ENCODE results near the gene NUP62.
A peak's percentile ranks its signal among the peaks of the same experiment; 100 is the strongest.
"Not testable (repeated sequence)": the region's sequence is repeated elsewhere in the genome, so short reads cannot be mapped to it uniquely, and the experiment has no call there.

Gene NUP62

DNA sequence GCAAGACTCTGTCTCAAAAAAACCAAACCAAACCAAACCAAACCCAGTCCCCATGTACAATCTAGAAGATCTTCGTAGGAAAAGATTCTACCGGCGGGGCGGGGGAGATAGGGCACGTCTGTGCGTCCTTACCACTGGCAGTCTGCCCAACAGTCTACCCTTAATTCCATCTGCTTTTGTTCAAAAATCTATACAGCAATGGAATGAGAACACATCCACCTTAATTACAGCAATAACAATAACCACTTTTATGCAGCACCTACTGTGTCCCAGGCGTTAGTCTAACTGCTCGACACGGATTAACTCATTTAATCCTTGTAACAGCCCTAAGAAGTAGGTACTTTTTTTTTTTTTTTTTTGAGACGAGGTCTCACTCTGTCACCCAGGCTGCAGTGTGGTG, 2.8 kb downstream of the NUP62 start:
- DNase-seq: no peak
- CTCF ChIA-PET: no interaction called here
- Mint-ChIP-seq H3K27me3 (peaks cover 15% of the 10 kb centered on the region), H3K36me3 (peaks cover 46% of the 10 kb centered on the region), H3K27ac (no peak overlapping the region), H3K9me3 (peaks cover 3% of the 10 kb centered on the region), H3K4me3 (no peak overlapping the region), H3K4me1 (peaks cover 62% of the 10 kb centered on the region)

DNA sequence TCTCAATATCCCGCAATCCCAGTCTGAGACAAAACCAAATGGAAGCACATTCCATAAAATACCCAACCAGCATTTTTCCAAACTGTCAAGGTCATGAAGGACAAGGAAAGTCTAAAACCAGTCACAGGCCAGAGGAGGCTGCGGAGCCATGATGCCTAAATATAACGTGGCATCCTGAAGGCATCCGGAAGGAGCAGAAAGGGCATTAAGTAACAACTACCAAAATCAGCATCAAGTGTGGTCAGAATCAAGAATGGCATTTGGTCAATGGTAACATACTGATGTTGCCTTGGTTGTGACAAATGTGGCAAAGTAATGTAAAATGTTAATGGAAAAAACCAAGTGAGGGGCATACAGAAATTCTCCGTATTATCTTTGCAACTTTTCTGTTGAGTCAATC, 3.8 kb downstream of the NUP62 start:
- Mint-ChIP-seq H3K27ac (no peak overlapping the region), H3K4me1 (peaks cover 54% of the 10 kb centered on the region), H3K27me3 (peaks cover 15% of the 10 kb centered on the region), H3K9me3 (peaks cover 3% of the 10 kb centered on the region), H3K36me3 (peaks cover 45% of the 10 kb centered on the region), H3K4me3 (no peak overlapping the region)
- CTCF ChIA-PET: no interaction called here
- no peak for DNase-seq

DNA sequence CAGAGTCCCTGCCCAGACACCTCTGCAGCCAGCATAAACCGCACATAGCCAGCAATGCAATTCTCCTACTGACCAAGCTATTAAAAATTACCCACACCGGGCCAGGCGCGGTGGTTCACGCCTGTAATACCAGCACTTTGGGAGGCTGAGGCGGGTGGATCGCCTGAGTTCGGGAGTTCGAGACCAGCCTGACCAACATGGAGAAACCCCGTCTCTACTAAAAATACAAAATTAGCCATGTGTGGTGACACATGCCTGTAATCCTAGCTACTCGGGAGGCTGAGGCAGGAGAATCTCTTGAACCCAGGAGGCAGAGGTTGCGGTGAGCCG, 4.5 kb downstream of the NUP62 start:
- Mint-ChIP-seq H3K27ac (peak overlapping the region; percentile 19), H3K4me1 (peaks cover 50% of the 10 kb centered on the region)
- not testable (repeated sequence) for H3K9me3 Mint-ChIP-seq

DNA sequence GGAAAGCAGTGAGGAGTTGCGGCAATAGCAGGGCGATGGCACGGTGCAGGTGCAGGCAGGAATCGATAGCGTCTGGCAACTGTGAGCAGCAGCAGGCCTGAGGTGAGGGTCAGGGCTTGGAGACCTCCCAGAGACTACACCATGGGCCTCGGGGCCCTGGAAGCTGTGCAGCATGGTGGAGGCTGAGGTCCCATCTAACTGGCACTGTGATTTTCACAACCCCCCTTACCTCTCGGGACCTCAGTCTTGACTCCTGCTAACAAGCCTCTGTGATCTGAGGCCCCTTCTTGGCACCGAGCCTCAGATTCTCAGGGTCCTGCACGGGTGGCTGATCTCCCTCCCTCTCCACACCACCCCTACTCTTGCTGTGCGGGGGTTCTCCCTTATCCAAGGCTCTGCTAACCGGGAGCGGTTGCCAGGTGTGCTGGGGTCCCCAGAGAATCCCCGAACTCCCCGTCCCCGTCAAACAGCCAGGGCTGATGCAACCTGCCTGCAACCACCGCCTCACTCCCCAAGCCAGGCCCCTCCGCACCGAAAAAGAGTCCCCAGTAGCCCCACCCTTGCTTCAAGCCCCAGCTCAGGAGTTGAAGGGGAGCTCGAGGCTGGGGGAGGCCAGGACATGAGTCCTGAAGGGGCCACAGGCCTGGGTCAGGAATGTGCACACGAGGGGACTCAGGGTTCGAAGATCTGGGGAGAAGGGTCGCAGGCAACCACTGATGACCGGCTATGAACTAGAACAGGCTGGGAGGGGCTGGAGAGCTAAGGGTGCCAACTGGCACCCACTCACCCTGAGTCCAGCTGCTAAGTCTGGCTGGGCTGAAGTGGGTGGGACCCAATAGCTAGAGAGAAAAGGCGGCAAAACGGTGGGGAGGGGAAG, 5.1 kb downstream of the NUP62 start:
- Mint-ChIP-seq H3K4me1 (peaks cover 44% of the 10 kb centered on the region), H3K36me3 (peaks cover 43% of the 10 kb centered on the region), H3K9me3 (no peaks in the 10 kb centered on the region), H3K27me3 (peaks cover 5% of the 10 kb centered on the region), H3K4me3 (no peak overlapping the region), H3K27ac (peak overlapping the region; percentile 19)
- CTCF ChIA-PET: no interaction called here
- no peak for DNase-seq

More for the DNA sequence above, 4.5 kb downstream of the NUP62 start:
- peaks cover 42% of the 10 kb centered on the region for H3K36me3 Mint-ChIP-seq
- peaks cover 11% of the 10 kb centered on the region for H3K27me3 Mint-ChIP-seq
- H3K4me3 Mint-ChIP-seq, DNase-seq, CTCF ChIA-PET: not testable (repeated sequence)

DNA sequence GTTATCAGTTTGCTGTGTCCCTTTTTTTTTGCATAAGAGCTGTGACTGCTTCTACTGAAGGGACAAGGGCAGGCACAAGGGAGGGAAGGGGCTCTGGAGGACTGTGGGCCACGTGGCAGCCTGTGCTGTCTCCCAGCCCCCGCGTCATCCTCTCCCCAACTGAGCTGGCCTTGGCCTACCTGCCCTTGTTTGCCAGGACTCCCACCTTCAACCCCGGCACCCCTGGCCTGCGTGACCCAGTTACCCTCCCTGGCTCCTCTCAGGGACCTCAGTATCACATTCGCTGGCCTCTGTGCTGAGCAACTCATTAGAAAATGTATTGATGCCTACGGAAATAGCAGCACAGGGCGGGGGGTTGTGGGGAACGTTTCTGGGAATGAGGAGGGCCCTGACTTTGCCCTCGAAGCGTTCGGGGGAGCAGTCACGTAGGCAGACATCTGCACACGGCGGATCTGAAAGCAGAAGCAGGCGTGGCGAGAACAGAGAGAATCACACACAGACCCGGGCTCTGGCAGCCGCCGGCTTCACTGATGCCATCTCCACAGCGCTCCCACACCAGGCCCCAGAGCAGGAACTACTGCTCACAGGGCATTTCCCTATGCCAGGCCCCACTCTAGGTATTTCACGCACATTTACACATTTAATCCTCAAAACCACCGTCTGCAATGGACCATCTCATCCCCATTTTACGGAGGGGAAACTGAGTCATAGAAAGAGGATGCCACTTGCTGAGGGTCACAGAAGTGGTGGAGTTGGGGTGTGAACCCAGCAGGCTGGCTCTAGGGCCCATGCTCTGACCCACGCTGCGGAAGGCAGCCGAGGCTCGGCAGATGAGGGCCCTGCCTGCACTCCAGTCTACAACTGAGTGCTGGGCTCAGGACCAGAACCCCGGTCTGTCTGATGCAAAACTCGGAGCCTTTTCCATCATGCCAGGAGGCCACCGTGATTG, 6.0 kb downstream of the NUP62 start:
- Mint-ChIP-seq H3K4me3 (no peak overlapping the region), H3K27me3 (no peaks in the 10 kb centered on the region), H3K4me1 (peaks cover 39% of the 10 kb centered on the region), H3K36me3 (peaks cover 38% of the 10 kb centered on the region), H3K27ac (no peak overlapping the region), H3K9me3 (no peaks in the 10 kb centered on the region)
- no peak for DNase-seq
- CTCF ChIA-PET: no interaction called here

DNA sequence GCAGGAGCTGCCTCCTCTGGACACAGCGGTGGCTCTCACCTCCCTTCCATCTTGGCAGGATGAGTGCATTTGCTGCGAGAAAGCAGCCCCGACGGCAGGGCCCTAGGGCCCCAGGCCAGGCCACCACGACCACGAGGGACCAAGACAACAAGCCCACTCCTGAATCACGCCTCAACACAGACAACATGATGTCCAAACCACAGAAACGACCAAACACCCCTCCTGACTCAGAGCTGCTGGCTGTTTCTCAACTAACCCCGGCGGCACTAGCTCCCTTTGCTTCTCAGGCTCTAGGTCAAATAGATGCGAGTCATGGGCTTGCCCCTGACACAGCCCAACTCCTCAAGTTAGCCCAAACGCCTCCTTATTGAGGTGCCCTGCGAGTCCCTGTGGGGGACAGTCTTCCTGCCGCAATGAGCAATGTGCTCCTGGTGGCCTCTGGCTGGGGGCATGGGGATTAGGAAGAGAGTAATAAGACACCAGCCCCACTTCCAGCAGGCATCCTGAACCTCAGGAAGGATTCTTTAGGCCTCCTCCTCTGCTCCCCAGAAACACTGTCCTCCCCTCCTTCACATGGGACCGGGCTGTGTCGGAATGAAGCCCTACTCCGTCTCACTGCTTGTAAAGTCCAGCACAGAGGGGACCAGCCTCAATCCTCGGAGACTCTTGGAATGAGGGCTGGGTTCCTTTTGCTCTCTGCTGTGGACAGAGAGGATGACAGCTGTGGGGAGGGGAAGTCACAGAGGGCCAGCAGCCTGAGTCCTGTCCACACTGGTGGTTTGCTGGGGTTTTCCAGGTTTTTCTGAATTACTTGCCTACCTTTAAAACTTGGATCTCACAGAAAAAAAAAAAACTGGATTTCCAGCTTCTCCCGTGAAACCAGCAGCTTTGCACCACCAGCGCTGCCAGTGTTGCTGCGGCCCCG, 7.2 kb downstream of the NUP62 start:
- no peak for DNase-seq
- Mint-ChIP-seq H3K27me3 (no peaks in the 10 kb centered on the region), H3K9me3 (no peaks in the 10 kb centered on the region), H3K4me3 (no peak overlapping the region), H3K4me1 (peaks cover 29% of the 10 kb centered on the region), H3K27ac (peak overlapping the region; percentile 39), H3K36me3 (peaks cover 32% of the 10 kb centered on the region)
- CTCF ChIA-PET: no interaction called here

DNA sequence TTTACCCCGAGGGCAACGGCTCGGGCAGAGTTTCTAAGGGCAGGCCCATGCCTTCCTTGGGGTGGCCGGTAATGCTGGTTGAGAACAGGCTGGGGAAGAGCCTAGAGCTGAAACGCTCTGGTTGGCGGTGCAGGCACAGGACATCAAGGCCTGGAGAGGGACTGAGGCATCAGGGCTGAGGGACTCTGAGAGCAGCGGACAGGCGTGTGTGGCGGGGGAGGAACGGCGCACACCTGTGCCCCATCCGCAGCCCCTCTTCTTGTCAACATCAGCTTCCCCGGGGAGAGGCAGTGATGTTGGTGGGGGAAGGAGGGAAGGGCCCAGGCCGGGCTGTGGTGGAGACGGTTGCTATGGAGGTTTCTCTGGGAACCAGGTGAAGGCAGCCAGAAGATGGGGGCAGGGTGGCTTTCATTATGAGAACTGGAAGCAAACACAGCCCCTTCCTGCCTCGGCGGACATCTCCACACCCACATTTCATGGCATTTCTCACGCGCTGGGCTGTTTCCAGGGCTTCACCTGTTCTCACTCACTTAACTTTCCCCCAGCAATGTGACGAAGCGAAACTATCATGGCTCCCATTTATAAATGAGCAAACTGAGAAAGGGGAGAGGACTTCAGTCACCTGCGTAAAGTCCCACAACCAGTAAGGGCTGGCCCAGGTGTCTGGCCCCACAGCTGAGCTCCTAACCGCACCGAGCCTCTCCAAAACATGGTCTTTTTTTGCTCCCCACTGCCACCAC, 8.5 kb downstream of the NUP62 start:
- no peak for DNase-seq
- Mint-ChIP-seq H3K36me3 (peaks cover 34% of the 10 kb centered on the region), H3K27ac (no peak overlapping the region), H3K9me3 (no peaks in the 10 kb centered on the region), H3K4me1 (peaks cover 22% of the 10 kb centered on the region), H3K4me3 (no peak overlapping the region), H3K27me3 (no peaks in the 10 kb centered on the region)
- CTCF ChIA-PET: no interaction called here

DNA sequence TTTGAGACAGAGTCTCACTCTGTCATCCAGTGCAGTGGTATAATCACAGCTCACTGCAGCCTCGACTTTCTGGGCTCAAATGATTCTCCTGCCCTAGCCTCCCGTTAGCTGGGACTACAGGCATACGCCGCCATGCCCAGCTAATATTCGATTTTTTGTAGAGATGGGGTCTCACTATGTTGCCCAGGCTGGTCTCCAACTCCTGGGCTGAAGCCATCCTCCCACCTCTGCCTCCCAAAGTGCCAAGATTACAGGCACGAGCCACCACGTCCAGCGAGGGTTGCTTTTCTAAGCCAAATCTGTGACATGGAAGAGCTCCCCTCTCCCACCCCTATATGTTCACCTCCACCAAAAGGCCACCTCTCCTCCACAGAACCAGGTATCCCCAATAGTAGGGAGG, 11.2 kb downstream of the NUP62 start:
- Mint-ChIP-seq H3K27ac (peak overlapping the region; percentile 24), H3K4me3 (no peak overlapping the region)

DNA sequence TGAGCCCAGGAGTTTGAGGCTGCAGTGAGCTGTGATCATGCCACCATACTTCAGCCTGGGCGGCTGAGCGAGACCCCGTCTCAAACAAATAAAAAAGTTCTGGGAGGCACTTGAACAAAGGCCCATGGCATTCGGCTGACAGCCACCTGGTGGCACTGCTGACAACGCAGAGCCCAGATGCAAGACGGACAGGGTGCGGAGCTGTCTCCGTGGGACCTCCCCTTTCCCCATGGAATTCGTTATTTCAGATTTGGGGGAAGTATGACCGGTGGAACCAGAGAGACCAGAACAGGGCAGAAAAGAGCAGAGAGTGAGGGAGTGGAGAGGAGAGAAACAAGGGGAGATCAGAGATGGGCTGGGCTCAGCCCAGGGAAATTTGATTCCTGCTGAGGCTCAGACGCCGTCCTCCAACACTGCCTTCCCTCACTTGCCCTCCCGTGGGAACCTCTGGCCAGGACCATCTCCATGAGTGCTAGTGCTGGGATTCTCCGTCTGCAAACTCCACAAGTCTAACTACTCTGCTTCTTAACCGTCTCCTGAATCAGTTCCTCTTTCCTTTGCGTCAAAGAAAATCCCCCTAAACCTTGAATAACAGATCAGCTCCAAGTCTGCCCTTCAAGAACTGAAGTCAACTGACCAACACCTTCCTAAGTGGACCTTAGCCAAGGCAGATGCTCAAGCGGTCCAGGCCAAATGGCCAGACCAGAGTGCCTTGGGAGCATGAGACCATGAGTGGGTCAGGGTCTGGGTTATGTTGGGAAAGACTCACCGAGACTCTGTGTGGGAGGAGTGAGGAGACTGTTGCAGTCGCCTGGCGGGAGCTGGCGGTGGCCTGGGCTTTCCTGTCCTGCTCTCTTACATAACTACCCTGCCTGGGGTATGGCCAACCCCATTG, 12.2 kb downstream of the NUP62 start:
- Mint-ChIP-seq H3K27ac (no peak overlapping the region), H3K4me3 (no peak overlapping the region), H3K36me3 (peaks cover 44% of the 10 kb centered on the region), H3K4me1 (peaks cover 21% of the 10 kb centered on the region), H3K9me3 (no peaks in the 10 kb centered on the region), H3K27me3 (no peaks in the 10 kb centered on the region)
- DNase-seq: no peak
- CTCF ChIA-PET: interaction anchor here (0.7 kb wide), 1 partner anchor 27 kb away, joined by 3 read pairs; no protein-coding TSS in a partner anchor

More for the DNA sequence above, 11.2 kb downstream of the NUP62 start:
- Mint-ChIP-seq H3K27me3 (no peaks in the 10 kb centered on the region), H3K4me1 (peaks cover 15% of the 10 kb centered on the region), H3K9me3 (no peaks in the 10 kb centered on the region), H3K36me3 (peaks cover 37% of the 10 kb centered on the region)
- DNase-seq: no peak
- CTCF ChIA-PET: interaction anchor here (0.7 kb wide), 1 partner anchor 28 kb away, joined by 3 read pairs; no protein-coding TSS in a partner anchor

DNA sequence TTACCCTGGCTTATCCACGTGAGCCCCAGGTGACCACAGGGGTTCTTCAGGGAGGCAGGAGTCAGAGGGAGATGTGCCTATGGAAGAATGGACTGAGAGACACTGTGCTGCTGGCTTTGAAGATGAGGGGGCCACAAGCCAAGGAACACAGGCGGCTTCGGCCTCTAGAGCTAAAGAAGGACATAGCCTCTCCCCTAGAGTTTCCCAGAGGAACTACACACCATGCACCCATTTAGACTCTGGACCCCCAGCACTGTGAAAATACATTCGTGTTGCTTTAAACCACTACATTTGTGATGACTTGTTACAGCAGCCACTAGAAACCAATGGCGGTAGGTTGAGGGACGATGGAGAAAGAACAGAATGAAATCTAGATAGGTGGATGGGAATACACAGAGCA, 14.0 kb downstream of the NUP62 start:
- Mint-ChIP-seq H3K36me3 (peaks cover 48% of the 10 kb centered on the region), H3K9me3 (no peaks in the 10 kb centered on the region), H3K27me3 (no peaks in the 10 kb centered on the region), H3K4me3 (no peak overlapping the region), H3K4me1 (peaks cover 26% of the 10 kb centered on the region), H3K27ac (no peak overlapping the region)
- no peak for DNase-seq
- CTCF ChIA-PET: no interaction called here

DNA sequence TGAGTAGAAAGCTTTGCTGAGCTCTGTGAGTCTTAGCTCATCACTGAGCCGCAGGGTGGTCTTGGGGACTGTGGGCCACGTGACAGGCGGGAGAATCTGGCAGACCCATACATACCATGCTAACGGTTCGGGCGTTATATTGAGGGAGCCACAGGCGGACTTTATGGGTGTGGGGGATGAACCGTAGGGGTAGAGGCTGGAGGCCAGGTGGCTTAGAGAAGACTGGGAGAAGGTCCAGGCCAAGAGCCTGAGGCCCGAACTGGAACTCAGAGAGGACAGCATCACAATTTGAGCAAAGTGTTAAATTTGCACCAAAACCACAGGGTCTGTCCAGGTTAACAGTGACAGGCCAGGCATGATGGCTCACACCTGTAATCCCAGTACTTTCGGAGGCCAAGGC, 15.6 kb downstream of the NUP62 start:
- no peak overlapping the region for H3K27ac Mint-ChIP-seq
- no peak overlapping the region for H3K4me3 Mint-ChIP-seq

DNA sequence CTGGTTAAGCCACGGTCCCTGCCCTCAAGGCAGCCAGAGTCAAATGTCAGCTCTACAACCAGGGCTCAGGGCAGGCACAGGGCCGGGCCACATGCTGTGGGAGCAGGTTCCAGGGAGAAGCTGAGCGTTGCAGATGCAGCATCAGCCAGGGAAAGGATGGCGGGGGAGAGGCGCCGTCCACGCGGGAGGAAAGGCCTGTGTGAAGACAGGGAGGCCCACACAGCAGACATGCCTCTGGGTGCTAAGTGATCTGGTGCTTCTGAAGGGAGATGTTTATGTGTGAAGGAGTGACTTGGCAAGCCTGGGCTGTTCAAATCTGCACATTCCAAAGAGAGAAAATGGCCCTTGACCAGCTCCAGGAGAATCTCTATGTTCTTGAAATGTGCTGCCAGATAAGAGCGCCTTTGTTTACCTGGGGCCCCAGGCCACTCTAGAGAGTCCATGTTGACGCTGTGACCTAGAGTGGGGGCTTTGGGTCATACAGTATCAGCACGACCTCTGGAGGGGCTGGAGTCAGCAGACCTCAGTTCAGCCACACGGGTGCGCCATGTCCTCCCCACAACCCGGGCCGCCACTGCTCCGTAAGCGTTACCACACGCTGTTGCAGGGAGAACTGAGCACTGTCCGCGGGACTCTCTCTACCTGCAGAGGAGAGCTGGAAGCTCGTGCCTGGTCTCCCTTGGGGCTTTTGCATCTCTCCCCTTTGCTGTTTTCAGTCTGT, 16.2 kb downstream of the NUP62 start:
- H3K27me3 Mint-ChIP-seq: no peaks in the 10 kb centered on the region
- peaks cover 62% of the 10 kb centered on the region for H3K36me3 Mint-ChIP-seq
- H3K9me3 Mint-ChIP-seq: no peaks in the 10 kb centered on the region
- no peak overlapping the region for H3K27ac Mint-ChIP-seq
- CTCF ChIA-PET: no interaction called here
- DNase-seq: no peak
- H3K4me3 Mint-ChIP-seq: no peak overlapping the region
- H3K4me1 Mint-ChIP-seq: peaks cover 26% of the 10 kb centered on the region

More for the DNA sequence above, 15.6 kb downstream of the NUP62 start:
- DNase-seq: no peak
- Mint-ChIP-seq H3K36me3 (peaks cover 56% of the 10 kb centered on the region), H3K4me1 (peaks cover 26% of the 10 kb centered on the region), H3K27me3 (no peaks in the 10 kb centered on the region), H3K9me3 (no peaks in the 10 kb centered on the region)
- CTCF ChIA-PET: no interaction called here
